AG09309 (cell line): ENCODE data around the gene PRRT4.

Experiments used
- DNase-seq: peaks from one replicate; pipeline ENCODE4 v3.0.0-alpha.2; 2010; ENCODE audit warnings: low read depth
- H3K4me3 ChIP-seq: 2 replicates; pipeline ENCODE4 v1.5.1; 2011; ENCODE audit warnings: mild to moderate bottlenecking, low read depth, low read length, moderate library complexity; ENCODE audit not compliant: control insufficient read depth
- CTCF ChIP-seq: IDR thresholded peaks from 2 replicates; pipeline ENCODE4 v1.5.1; 2011; ENCODE audit warnings: mild to moderate bottlenecking, low read depth, low read length, inconsistent platforms; ENCODE audit not compliant: insufficient read depth, control insufficient read depth; ENCODE audit errors: missing control alignments

The PRRT4 gene

GRCh38 chr7:128356546-128357216, 4.8 kb downstream of the PRRT4 start:
- H3K4me3 ChIP-seq: no peak overlapping the region
- DNase-seq: no peak
- TF ChIP-seq CTCF: no peak

GRCh38 chr7:128353610-128354009, 7.9 kb downstream of the PRRT4 start:
- no peak for DNase-seq
- H3K4me3 ChIP-seq: no peak overlapping the region
- no peak for TF ChIP-seq CTCF

- no peak for TF ChIP-seq CTCF
- no peak for DNase-seq
- no peak overlapping the region for H3K4me3 ChIP-seq
These were observed 8.3 kb downstream of the PRRT4 start for GRCh38 chr7:128353189-128353588.

GRCh38 chr7:128352636-128353035, 8.9 kb downstream of the PRRT4 start:
- no peak for DNase-seq
- no peak overlapping the region for H3K4me3 ChIP-seq
- no peak for TF ChIP-seq CTCF

- H3K4me3 ChIP-seq: no peak overlapping the region
- DNase-seq: no peak
- TF ChIP-seq CTCF: peak; percentile 39
These were observed 9.3 kb downstream of the PRRT4 start for GRCh38 chr7:128352153-128352537.

- TF ChIP-seq CTCF: no peak
- DNase-seq: no peak
These were observed 10.0 kb downstream of the PRRT4 start for GRCh38 chr7:128351296-128352152.

More at GRCh38 chr7:128351296-128352152, 10.0 kb downstream of the PRRT4 start:
- H3K4me3 ChIP-seq: no peak overlapping the region
